ENCODE data around the gene CIITA. TPM values are rescaled to one million over a fixed set of nuclear protein-coding genes. Genes with fewer than 3 reads are reported as not detected.

Gene CIITA
- total and polyA plus RNA-seq, 9 of the 15 experiments (the other 6 are each of a cell fraction or from before 2014, with no cell fraction given) = 0.01 to 0.20 (median 0.11) TPM; not detected in 4

- TF ChIP-seq CEBPZ (IDR thresholded peaks at IDR 0.05; ENCODE audit: borderline replicate concordance, low read depth, low read length) = no peak
These were observed 24.7 kb upstream of the CIITA start (continued) for GRCh38 chr16:10852286-10852685.

GRCh38 chr16:10852948-10853347 lies 24.1 kb upstream of the CIITA start:
- no peaks in the 10 kb centered on the region for H3K9me1 ChIP-seq (ENCODE audit: control insufficient read depth, insufficient read depth, low read length)
- H3K9me3 ChIP-seq (replicated peaks; ENCODE audit: control insufficient read depth, insufficient read depth, low read depth, low read length) = no peaks in the 10 kb centered on the region
- H3K79me2 ChIP-seq (ENCODE audit: control insufficient read depth, insufficient read depth, low read length) = no peaks in the 10 kb centered on the region
- H2AFZ ChIP-seq (ENCODE audit: low read depth, low read length) = no peak overlapping the region
- H3K4me3 ChIP-seq = no peak overlapping the region
- no peaks in the 10 kb centered on the region for H3K4me1 ChIP-seq (replicated peaks in 1 of 2; ENCODE audit: control insufficient read depth in 2 of 2, insufficient read depth in 2 of 2, low read length in 2 of 2)
- H3K4me2 ChIP-seq (ENCODE audit: insufficient read depth, low read length) = no peak overlapping the region
- peaks cover 20 to 25% of the 10 kb centered on the region in 2 experiments; a peak in 4 of 5 replicates for H3K27me3 ChIP-seq (ENCODE audit: control insufficient read depth in 2 of 2, insufficient read depth in 2 of 2, low read length in 2 of 2)
- no peaks in the 10 kb centered on the region for H3K36me3 ChIP-seq (ENCODE audit: control insufficient read depth, insufficient read depth, low read length)
- ChIA-PET CTCF (ENCODE audit: low intra/inter-chr PET ratio) (no interaction called here), POLR2A (no interaction called here)
- no peak for FAIRE-seq
- intact Hi-C loops (cut with micrococcal nuclease) (no loop called here), in situ Hi-C loops (cut with MboI) (no loop called here)
- H4K20me1 ChIP-seq (replicated peaks; ENCODE audit: control insufficient read depth, insufficient read depth, low read length) = no peaks in the 10 kb centered on the region
- no peak overlapping the region for H3K9ac ChIP-seq (ENCODE audit: insufficient read depth in 1 of 2, low read depth in 2 of 2, low read length in 2 of 2)
- DNase-seq (ENCODE audit: extremely low read depth in 1 of 4, low spot score in 3 of 4) = no peak
- no peak overlapping the region for H3K27ac ChIP-seq (ENCODE audit: extremely low read depth, low read depth, low read length)
- BruUV-seq (replicated peaks) = no TSS peak
- TF ChIP-seq ZNF239 (CRISPR knock-in tag; IDR thresholded peaks at IDR 0.05) (no peak), ZNF165 (CRISPR knock-in tag; IDR thresholded peaks at IDR 0.05; ENCODE audit: borderline replicate concordance) (no peak), POLR2B (IDR thresholded peaks at IDR 0.05; ENCODE audit: low read depth, partially characterized antibody) (no peak), ZFP1 (CRISPR knock-in tag; IDR thresholded peaks at IDR 0.05) (no peak), CBX3 (IDR thresholded peaks at IDR 0.05; ENCODE audit: borderline replicate concordance in 1 of 2, low read length in 2 of 2) (no peak), ZNF696 (CRISPR knock-in tag; conservative IDR thresholded peaks at IDR 0.05) (no peak), HDAC6 (IDR thresholded peaks at IDR 0.05; ENCODE audit: low read depth, low read length) (no peak), PPARD (CRISPR knock-in tag; IDR thresholded peaks at IDR 0.05) (no peak), L3MBTL2 (IDR thresholded peaks at IDR 0.05) (no peak)
- WGBS (ENCODE audit: insufficient coverage, low coverage, missing lambda C conversion rate) = 0% methylated on average over 5 of the region's 5 CpGs
- no peak for ATAC-seq
